ENCODE data around the gene CATSPERE.
"Not testable (repeated sequence)": the region's sequence is repeated elsewhere in the genome, so short reads cannot be mapped to it uniquely, and the experiment has no call there.

Gene CATSPERE

DNA sequence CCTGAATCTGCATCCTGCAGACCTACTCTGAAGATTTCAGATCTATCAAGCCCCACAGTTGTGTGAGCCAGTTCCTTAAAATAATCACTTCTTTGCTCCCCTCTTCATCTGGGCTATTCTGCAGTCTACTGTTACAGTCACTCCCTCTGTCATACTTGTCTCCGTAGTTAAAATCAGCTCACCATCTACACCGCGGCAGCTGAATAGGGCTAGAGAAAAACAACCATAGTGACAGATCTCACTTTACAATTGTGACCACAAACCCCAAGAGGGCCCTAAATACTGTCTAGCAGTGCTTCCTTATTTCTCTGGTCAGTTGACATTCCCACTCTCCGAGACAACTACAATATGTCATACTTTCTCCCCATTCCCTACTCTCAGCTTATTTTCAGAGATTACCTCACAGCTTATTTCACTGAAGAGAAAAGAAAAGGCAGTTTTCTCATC lies 204.7 kb downstream of the CATSPERE start:
- no peak for DNase-seq (ENCODE audit: low spot score)

DNA sequence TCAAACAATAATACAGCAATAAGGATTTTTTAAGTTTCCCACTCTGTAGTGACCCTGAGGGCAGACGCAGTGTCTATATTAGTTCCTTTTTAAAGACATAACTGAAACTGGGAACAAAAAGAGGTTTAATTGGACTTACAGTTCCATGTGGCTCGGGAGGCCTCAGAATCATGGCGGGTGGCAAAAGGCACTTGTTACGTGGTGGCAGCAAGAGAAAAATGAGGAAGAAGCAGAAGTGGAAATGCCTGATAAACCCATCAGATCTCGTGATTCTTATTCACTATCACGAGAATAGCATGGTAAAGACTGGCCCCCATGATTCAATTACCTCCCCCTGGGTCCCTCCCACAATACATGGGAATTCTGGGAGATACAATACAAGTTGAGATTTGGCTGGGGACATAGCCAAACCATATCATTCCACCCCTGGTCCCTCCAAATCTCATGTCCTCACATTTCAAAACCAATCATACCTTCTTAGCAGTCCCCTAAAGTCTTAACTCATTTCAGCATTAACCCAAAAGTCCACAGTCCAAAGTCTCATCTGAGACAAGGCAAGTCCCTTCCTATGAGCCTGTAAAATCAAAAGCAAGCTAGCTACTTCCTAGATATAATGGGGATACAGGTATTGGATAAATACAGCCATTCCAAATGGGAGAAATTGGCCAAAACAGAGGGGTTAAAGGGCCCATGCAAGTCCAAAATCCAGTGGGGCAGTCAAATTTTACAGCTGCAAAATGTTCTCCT lies 205.8 kb downstream of the CATSPERE start:
- not testable (repeated sequence) for DNase-seq (ENCODE audit: low spot score)

DNA sequence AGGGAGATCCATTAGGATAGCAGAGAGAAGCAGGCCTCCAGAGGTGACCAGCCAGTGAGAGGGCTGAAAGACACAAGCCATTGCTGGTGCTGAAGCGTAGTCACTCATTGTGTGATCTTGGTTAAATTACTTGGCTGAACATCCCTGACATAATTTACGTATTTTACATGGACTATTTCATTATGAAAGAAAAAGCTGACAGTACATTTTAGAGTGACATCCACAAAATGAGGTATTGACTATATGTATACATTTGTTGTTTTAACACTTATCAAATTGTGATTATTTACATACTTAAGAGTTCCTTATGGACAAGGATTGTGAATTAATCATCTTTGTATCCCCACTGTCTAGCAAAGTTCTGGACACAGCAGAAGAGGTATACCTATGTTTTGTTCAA lies 206.7 kb downstream of the CATSPERE start:
- DNase-seq (ENCODE audit: low spot score): no peak

DNA sequence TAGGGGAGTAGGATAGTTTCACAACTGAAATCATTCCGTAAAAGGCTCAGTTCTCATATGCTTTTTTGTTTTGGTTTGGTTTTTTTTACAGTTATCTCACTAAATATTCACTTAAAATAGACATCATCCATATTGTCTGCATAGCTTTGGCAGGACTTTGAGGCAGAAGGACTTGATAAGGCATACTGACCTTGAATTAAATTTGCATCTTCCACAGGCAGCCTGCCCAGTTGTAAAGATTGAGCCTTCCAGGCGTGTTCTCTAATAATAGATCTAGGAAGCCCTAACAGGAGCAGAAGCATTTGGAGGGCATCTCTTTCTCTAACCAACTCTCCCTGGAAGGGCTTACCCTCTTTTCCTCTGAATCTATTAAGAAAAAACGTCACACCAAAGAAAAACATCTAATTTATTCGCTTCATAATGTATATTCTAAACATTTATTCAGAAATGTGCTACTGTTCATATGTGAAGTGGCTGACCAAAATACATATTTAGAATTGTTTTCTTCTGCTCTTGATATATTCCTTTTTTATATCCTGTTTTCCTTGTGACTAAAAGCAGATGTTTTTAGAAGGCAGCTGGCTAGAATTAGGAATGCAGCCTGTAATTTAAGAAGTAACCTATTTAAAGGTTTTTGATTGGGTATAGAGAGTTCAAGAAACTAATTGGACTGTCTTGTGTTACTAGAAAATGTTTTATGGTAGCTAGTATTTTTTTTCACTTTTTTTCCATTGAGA lies 212.0 kb downstream of the CATSPERE start:
- peak; percentile 47 for DNase-seq (ENCODE audit: low spot score)

DNA sequence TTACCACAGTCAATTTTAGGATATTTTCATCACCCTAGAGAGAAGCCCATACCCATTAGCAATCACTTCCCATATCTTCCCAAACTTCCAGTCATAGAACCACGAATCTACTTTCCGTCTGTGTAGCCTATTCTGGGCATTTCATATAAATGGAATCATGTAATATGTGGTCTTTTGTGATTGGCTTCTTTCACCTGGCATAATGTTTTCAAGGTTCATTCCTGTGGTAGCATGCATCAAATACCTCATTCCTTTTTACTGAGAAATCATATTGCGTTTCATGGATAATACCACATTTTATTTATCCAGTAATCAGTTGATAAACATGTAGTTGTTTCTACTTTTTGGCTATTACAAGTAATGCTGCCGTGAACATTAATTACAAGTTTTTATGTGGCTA lies 213.4 kb downstream of the CATSPERE start:
- no peak for DNase-seq (ENCODE audit: low spot score)

DNA sequence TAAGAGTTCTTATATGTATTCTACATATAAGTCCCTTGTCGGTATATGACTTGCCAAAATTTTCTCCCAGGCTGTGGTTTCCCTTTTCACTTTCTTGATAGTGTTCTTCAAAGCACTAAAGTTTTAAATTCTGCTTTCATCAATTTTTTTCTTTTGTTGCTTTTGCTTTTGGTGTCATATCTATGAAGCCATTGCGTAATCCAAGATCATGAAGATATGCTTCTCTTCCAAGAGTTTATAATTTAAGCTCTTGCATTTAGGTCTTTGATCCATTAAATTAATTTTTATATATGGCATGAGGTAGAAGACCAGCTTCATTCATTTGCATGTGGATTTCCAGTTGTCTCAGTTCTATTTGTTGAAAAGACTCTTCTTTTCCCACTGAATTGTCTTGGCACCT lies 214.1 kb downstream of the CATSPERE start:
- no peak for DNase-seq (ENCODE audit: low spot score)

DNA sequence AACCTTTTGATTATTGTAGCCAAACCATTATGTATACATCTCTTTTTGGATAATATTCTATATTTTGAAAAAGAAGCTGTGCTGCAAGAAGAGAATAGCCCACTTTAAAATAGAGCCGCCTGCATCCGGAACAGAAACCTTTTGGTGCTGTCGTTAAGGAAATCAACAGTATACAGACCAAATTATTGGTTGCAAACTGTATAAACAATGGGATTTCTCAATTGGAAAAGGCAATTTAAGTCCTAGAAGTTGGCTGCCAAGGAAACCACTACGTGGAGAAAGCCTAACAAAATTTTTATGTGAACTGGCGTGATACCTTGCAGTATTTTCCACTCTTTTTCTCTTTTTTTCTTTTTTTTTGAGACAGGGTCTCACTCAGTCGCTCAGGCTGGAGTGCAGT lies 217.6 kb downstream of the CATSPERE start:
- DNase-seq (ENCODE audit: low spot score): no peak

DNA sequence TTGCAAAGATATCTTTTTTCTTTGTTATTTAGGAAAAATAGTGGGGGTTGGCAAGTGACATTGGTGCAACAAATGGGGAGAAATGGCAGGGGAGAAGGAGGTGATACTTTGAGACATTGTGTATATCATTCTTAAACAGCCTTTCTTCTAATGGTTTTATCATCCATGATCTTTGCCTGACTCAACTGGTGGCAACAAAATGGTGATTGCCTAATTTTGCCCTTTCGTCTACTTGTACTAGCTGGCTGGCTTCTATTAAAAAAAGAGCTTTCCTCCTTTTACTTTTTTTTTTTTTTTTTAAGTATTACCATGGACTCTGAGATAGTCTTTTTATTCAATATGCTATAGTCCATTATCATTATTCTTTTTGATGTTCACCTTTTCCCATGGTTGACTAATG lies 219.6 kb downstream of the CATSPERE start:
- DNase-seq (ENCODE audit: low spot score): no peak

DNA sequence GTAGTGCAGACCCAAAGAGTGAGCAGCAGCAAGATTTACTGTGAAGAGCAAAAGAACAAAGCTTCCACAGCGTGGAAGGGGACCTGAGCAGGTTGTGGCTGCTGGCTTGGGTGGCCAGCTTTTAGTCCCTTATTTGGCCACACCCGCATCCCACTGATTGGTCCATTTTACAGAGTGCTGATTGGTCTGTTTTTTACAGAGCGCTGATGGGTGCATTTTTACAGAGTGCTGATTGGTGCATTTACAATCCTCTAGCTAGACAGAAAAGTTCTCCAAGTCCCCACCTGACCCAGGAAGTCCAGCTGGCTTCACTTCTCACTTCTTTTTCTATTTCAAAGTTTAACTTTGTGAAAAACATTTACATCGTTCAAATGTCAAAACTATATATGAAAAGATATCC lies 221.0 kb downstream of the CATSPERE start:
- DNase-seq (ENCODE audit: low spot score): not testable (repeated sequence)
